ENCODE results near the gene CCDC6. TPM values are rescaled to one million over a fixed set of nuclear protein-coding genes. Genes with fewer than 3 reads are reported as not detected.

CCDC6 gene
- total and polyA plus RNA-seq, 12 donors: 4.4 to 22.8 (median 17.0) TPM

- TF ChIP-seq CTCF (IDR thresholded peaks at IDR 0.05): no peak
- no peak for ATAC-seq
- Histone ChIP-seq H3K27ac (no peak overlapping the region), H3K9me3 (no peaks in the 10 kb centered on the region), H3K4me1 (no peaks in the 10 kb centered on the region), H3K27me3 (no peaks in the 10 kb centered on the region), H3K36me3 (peaks cover 0 to 90% (median 39%) of the 10 kb centered on the region in 9 donors), H3K4me3 (no peak overlapping the region)
- no peak for DNase-seq
- WGBS, 2 donors: 92 to 93% methylated on average over 2 of the region's 2 CpGs
- intact Hi-C loops (cut with DNase I): loop anchor here in 1 of 10 donors (10.0 kb wide), 1 partner anchor 176 kb away; no protein-coding TSS in a partner anchor
These were observed 105.2 kb downstream of the CCDC6 start for GRCh38 chr10:59801171-59801570.

- Histone ChIP-seq H3K36me3 (peaks cover 0 to 88% (median 23%) of the 10 kb centered on the region in 9 donors), H3K4me3 (no peak overlapping the region), H3K4me1 (no peaks in the 10 kb centered on the region), H3K9me3 (no peaks in the 10 kb centered on the region), H3K27ac (no peak overlapping the region), H3K27me3 (no peaks in the 10 kb centered on the region)
- ATAC-seq (no peak), DNase-seq (no peak)
- no peak for TF ChIP-seq CTCF (IDR thresholded peaks at IDR 0.05)
- WGBS, 2 donors: 91 to 92% methylated on average over 1 of the region's 1 CpG
- intact Hi-C loops (cut with DNase I): no loop called here
These were observed 106.9 kb downstream of the CCDC6 start for GRCh38 chr10:59799421-59799820.

- no peak overlapping the region for H3K4me3 ChIP-seq
- intact Hi-C loops (cut with DNase I): no loop called here
- H3K27ac ChIP-seq: no peak overlapping the region
- DNase-seq: no peak
- H3K4me1 ChIP-seq: peaks cover 0 to 17% (median 0%) of the 10 kb centered on the region in 9 donors
- WGBS, 2 donors: 40 to 56% methylated on average over 2 of the region's 2 CpGs
- TF ChIP-seq CTCF (IDR thresholded peaks at IDR 0.05): no peak
- peaks cover 0 to 82% (median 20%) of the 10 kb centered on the region in 9 donors for H3K36me3 ChIP-seq
- no peaks in the 10 kb centered on the region for H3K27me3 ChIP-seq
- ATAC-seq: no peak
- no peaks in the 10 kb centered on the region for H3K9me3 ChIP-seq
These were observed 112.4 kb downstream of the CCDC6 start for GRCh38 chr10:59793919-59794318.

GRCh38 chr10:59792812-59793211, 113.5 kb downstream of the CCDC6 start:
- 87 to 90% methylated on average over 13 of the region's 13 CpGs for WGBS, 2 donors
- peaks cover 0 to 73% (median 20%) of the 10 kb centered on the region in 9 donors for H3K36me3 ChIP-seq
- no peak overlapping the region for H3K27ac ChIP-seq
- ATAC-seq (no peak), DNase-seq (no peak)
- intact Hi-C loops (cut with DNase I): no loop called here
- H3K4me1 ChIP-seq: peaks cover 0 to 17% (median 0%) of the 10 kb centered on the region in 9 donors
- TF ChIP-seq CTCF (IDR thresholded peaks at IDR 0.05): no peak
- no peaks in the 10 kb centered on the region for H3K27me3 ChIP-seq
- H3K9me3 ChIP-seq: no peaks in the 10 kb centered on the region
- no peak overlapping the region for H3K4me3 ChIP-seq
